GM12878 (cell line): ENCODE results near the gene B4GALT7. TPM values are rescaled to one million over a fixed set of nuclear protein-coding genes. Genes with fewer than 3 reads are reported as not detected.

ENCODE experiments used
- ATAC-seq: fragments of 200-7000 bp; cut with Tn5 transposase; 3 replicates; pipeline ENCODE4 v1.9.1; 2020; ENCODE audit warnings: mild to moderate bottlenecking, moderate library complexity
- BruUV-seq: library from RNA; stranded (reverse); fragments of 400-500 nt; replicated peaks from 2 replicates; lab custom pipeline; 2021; lab: Mats Ljungman, UMichigan
- CTCF ChIA-PET: fragments of 300-600 bp; sonication (Branson Sonifier 250); formaldehyde crosslinking; extraction: SDS; loops from one replicate; lab custom pipeline; 2021; ENCODE audit warnings: inconsistent platforms; lab: Yijun Ruan, JAX
- POLR2A ChIA-PET: fragments of 350-600 bp; formaldehyde crosslinking; extraction: SDS; loops from one replicate; lab custom pipeline; 2021; ENCODE audit warnings: inconsistent platforms; lab: Charles Lee
- RAD21 ChIA-PET: fragments of 300-600 bp; sonication (Branson Sonifier 250); formaldehyde crosslinking; loops from one replicate; lab custom pipeline; 2023; ENCODE audit warnings: antibody characterized with exemption; ENCODE audit not compliant: unreplicated experiment; lab: Charles Lee
- SMC1A ChIA-PET: fragments of 300-600 bp; sonication (Branson Sonifier 250); formaldehyde crosslinking; loops from one replicate; lab custom pipeline; 2023; ENCODE audit not compliant: unreplicated experiment, uncharacterized antibody; lab: Charles Lee
- DNase-seq: peaks from one replicate; pipeline ENCODE4 v3.0.0-alpha.2; 2011; ENCODE audit warnings: low read depth, low spot score
- FAIRE-seq: peaks from 3 replicates; lab custom pipeline; 2011; peaks lifted over from hg19 to GRCh38; lab: Jason Lieb, UNC
- H2AFZ ChIP-seq: 2 replicates; pipeline ENCODE4 v1.6.0; 2011; ENCODE audit warnings: low read depth, low read length, control low read depth; ENCODE audit not compliant: control insufficient read depth
- H3K27ac ChIP-seq: 2 replicates; pipeline ENCODE4 v1.5.1; 2011; ENCODE audit warnings: control low read depth; ENCODE audit not compliant: control insufficient read depth, insufficient read depth
- H3K27me3 ChIP-seq, 2 experiments: replicated peaks in 1 of 2; 2 replicates each; pipeline versions ENCODE4 v1.6.0 to v1.6.1; 2011; ENCODE audit warnings: low read length in 1 of 2; ENCODE audit not compliant: control insufficient read depth in 2 of 2, insufficient read depth in 2 of 2
- H3K36me3 ChIP-seq, 2 experiments: 2 replicates each; pipeline ENCODE4 v1.5.1; 2011; ENCODE audit warnings: low read length in 1 of 2; ENCODE audit not compliant: control insufficient read depth in 2 of 2, insufficient read depth in 2 of 2
- H3K4me1 ChIP-seq: 2 replicates; pipeline ENCODE4 v1.6.1; 2011; ENCODE audit warnings: mild to moderate bottlenecking, low read length, moderate library complexity, mixed read lengths; ENCODE audit not compliant: control insufficient read depth, insufficient read depth
- H3K4me2 ChIP-seq: 2 replicates; pipeline ENCODE4 v1.6.0; 2011; ENCODE audit warnings: control low read depth; ENCODE audit not compliant: control insufficient read depth, insufficient read depth
- H3K4me3 ChIP-seq: fragments of 200-600 bp; sonication (generic); 2 replicates; pipeline ENCODE4 v1.5.1; 2016
- H3K79me2 ChIP-seq: 2 replicates; pipeline ENCODE4 v1.6.0; 2011; ENCODE audit warnings: low read length; ENCODE audit not compliant: control insufficient read depth, insufficient read depth
- H3K9ac ChIP-seq: 2 replicates; pipeline ENCODE4 v1.8.0; 2011; ENCODE audit warnings: low read length, control low read depth, mixed read lengths; ENCODE audit not compliant: control insufficient read depth, insufficient read depth
- H3K9me3 ChIP-seq: replicated peaks from 3 replicates; pipeline ENCODE4 v1.5.1; 2011; ENCODE audit warnings: mild to moderate bottlenecking, low read length; ENCODE audit not compliant: control insufficient read depth, insufficient read depth
- H4K20me1 ChIP-seq: 2 replicates; pipeline ENCODE4 v1.6.0; 2011; ENCODE audit not compliant: control insufficient read depth, insufficient read depth
- EP300 ChIP-seq, 2 experiments: fragments of 150-350 bp in 1 of 2; IDR thresholded peaks; 2 replicates each; pipeline ENCODE4 v1.6.1; 2011 to 2012; ENCODE audit warnings: low read depth in 2 of 2, low read length in 2 of 2, borderline replicate concordance in 1 of 2, improper control_type of control experiment in 1 of 2, inconsistent platforms in 1 of 2; ENCODE audit not compliant: control insufficient read depth in 1 of 2
- RAD51 ChIP-seq: fragments of 450-650 bp; IDR thresholded peaks from 2 replicates; pipeline ENCODE4 v1.6.1; 2016; ENCODE audit warnings: moderate library complexity, mild to moderate bottlenecking, inconsistent platforms
- TCF12 ChIP-seq: IDR thresholded peaks from 2 replicates; pipeline ENCODE4 v1.6.1; 2011; ENCODE audit warnings: low read depth, mild to moderate bottlenecking, low read length
- WGBS: methylation state at CpG from one replicate; pipeline ENCODE4 v1.1.6; 2016; ENCODE audit warnings: low lambda C conversion rate; ENCODE audit not compliant: insufficient replicate concordance, insufficient coverage; ENCODE audit errors: missing lambda C conversion rate; 5-methylcytosine and 5-hydroxymethylcytosine counted together
- in situ Hi-C: fragments of 300-500 bp; cut with MboI; formaldehyde crosslinking; loops from 9 replicates; pipeline ENCODE4 v1.14.3; 2018; ENCODE audit warnings: mixed read lengths
- intact Hi-C: fragments of 100-400 bp; cut with micrococcal nuclease; formaldehyde crosslinking; loops from one replicate; pipeline ENCODE4 v1.14.2; 2022; ENCODE audit not compliant: unreplicated experiment
- polyA plus RNA-seq, 11 experiments: library from polyadenylated mRNA; depleted of rRNA in 4 of 11; unstranded in 6 of 11; stranded (reverse) in 5 of 11; fragments of >200 nt; fragmentation: Nextera tagmentation in 4 of 11; fragmentation: Illumina TruSeq in 1 of 11; extraction: Ambion mirVana in 4 of 11; extraction: Trizol in 1 of 11; gene quantifications; 1 replicate in 1 of 11; 2 replicates in 10 of 11; pipeline versions ENCODE4 v1.2.1 to v1.2.3, GENCODE V29; 2011 to 2016; ENCODE audit warnings: inconsistent platforms in 2 of 11, missing spikeins in 2 of 11, low read depth in 1 of 11
- total RNA-seq, 4 experiments: library from RNA; depleted of rRNA in 3 of 4; stranded (reverse); fragments of >200 nt in 3 of 4; fragmentation: Illumina TruSeq in 1 of 4; extraction: Trizol in 1 of 4; gene quantifications; 2 replicates each; pipeline versions ENCODE4 v1.2.1 to v1.2.3, GENCODE V29; 2013 to 2021
- TF ChIP-seq, protein P1 (sequence below): fragments of 450-650 bp; formaldehyde crosslinking; IDR thresholded peaks from 2 replicates; pipeline ENCODE4 v1.4.0; 2022; ENCODE audit warnings: mild to moderate bottlenecking, moderate library complexity
- TF ChIP-seq, protein P2 (sequence below): IDR thresholded peaks from 2 replicates; pipeline ENCODE4 v1.6.1; 2011; ENCODE audit warnings: low read depth, low read length, improper control_type of control experiment, borderline replicate concordance

The B4GALT7 gene
- total and polyA plus RNA-seq, 10 of the 15 experiments (the other 5 are each of a cell fraction or from before 2014, with no cell fraction given) = 0.34 to 27.3 (median 16.4) TPM

DNA sequence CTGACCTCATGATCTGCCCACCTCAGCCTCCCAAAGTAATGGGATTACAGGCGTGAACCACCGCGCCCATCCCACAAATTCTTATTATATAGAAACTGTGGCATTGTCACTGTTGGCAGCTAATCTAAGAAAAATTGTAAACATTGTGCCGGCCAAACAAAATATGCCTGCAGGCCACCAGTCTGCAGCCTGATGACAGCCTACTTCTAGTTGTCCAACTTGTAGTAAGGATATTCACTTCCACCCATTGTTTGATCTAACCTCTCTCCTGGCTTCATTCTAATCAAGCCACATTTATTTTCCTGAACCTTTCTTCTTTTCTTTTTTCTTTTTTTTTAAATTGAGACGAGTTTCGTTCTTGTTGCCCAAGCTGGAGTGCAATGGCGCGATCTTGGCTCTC lies 21.6 kb upstream of the B4GALT7 start:
- intact Hi-C loops = no loop called here
- no peak for FAIRE-seq
- in situ Hi-C loops = no loop called here

More for the DNA sequence above, 21.6 kb upstream of the B4GALT7 start:
- Histone ChIP-seq H3K4me2 (no peak overlapping the region), H3K4me3 (no peak overlapping the region), H3K9ac (no peak overlapping the region), H3K36me3 (no peaks in the 10 kb centered on the region), H3K4me1 (no peaks in the 10 kb centered on the region), H3K27ac (no peak overlapping the region), H4K20me1 (no peaks in the 10 kb centered on the region), H3K27me3 (no peaks in the 10 kb centered on the region), H2AFZ (no peak overlapping the region), H3K79me2 (no peaks in the 10 kb centered on the region), H3K9me3 (no peaks in the 10 kb centered on the region)
- BruUV-seq = no TSS peak
- SMC1A ChIA-PET = no interaction called here
- ATAC-seq (no peak), DNase-seq (no peak)
- TF ChIP-seq, protein P1, sequence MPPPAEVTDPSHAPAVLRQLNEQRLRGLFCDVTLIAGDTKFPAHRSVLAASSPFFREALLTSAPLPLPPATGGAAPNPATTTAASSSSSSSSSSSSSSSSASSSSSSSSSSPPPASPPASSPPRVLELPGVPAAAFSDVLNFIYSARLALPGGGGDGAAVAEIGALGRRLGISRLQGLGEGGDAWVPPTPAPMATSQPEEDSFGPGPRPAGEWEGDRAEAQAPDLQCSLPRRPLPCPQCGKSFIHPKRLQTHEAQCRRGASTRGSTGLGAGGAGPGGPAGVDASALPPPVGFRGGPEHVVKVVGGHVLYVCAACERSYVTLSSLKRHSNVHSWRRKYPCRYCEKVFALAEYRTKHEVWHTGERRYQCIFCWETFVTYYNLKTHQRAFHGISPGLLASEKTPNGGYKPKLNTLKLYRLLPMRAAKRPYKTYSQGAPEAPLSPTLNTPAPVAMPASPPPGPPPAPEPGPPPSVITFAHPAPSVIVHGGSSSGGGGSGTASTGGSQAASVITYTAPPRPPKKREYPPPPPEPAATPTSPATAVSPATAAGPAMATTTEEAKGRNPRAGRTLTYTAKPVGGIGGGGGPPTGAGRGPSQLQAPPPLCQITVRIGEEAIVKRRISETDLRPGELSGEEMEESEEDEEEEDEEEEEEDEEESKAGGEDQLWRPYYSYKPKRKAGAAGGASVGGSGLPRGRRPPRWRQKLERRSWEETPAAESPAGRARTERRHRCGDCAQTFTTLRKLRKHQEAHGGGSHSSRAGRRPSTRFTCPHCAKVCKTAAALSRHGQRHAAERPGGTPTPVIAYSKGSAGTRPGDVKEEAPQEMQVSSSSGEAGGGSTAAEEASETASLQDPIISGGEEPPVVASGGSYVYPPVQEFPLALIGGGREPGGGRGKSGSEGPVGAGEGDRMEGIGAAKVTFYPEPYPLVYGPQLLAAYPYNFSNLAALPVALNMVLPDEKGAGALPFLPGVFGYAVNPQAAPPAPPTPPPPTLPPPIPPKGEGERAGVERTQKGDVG (CRISPR knock-in tag) = no peak
- TF ChIP-seq RAD51 (no peak), TCF12 (no peak), EP300 (IDR thresholded peaks at IDR 0.05; ENCODE audit: borderline replicate concordance in 1 of 2, control insufficient read depth in 1 of 2, low read depth in 2 of 2, low read length in 2 of 2) (no peak)
- TF ChIP-seq, protein P2, sequence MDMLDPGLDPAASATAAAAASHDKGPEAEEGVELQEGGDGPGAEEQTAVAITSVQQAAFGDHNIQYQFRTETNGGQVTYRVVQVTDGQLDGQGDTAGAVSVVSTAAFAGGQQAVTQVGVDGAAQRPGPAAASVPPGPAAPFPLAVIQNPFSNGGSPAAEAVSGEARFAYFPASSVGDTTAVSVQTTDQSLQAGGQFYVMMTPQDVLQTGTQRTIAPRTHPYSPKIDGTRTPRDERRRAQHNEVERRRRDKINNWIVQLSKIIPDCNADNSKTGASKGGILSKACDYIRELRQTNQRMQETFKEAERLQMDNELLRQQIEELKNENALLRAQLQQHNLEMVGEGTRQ = no peak
- 84% methylated on average over 8 of the region's 8 CpGs for WGBS
- CTCF ChIA-PET = no interaction called here
- POLR2A ChIA-PET = no interaction called here
- RAD21 ChIA-PET = no interaction called here
